GM12891 (cell line): ENCODE results near the gene PPP2R5E.

Experiments used
- POLR2A ChIP-seq: IDR thresholded peaks from 2 replicates; pipeline ENCODE4 v1.6.1; 2011; ENCODE audit warnings: low read depth, low read length, control low read depth
- POLR2AphosphoS5 ChIP-seq: IDR thresholded peaks from 2 replicates; pipeline ENCODE4 v1.6.1; 2011; ENCODE audit warnings: low read depth, low read length, control low read depth
- TAF1 ChIP-seq: IDR thresholded peaks from 2 replicates; pipeline ENCODE4 v1.6.1; 2011; ENCODE audit warnings: low read depth, low read length, control low read depth

- TF ChIP-seq POLR2A: no peak
- TF ChIP-seq POLR2AphosphoS5: no peak
- TF ChIP-seq TAF1: no peak
Observed at GRCh38 chr14:63524537-63525155, 18.5 kb downstream of the PPP2R5E start.
